A673 (cell line): ENCODE measurements around the gene ZSCAN9. TPM values are rescaled to one million over a fixed set of nuclear protein-coding genes. Genes with fewer than 3 reads are reported as not detected.

ENCODE experiments used
- BruUV-seq: library from RNA; stranded (reverse); fragments of 400-500 nt; replicated peaks from 2 replicates; lab custom pipeline; 2021; lab: Mats Ljungman, UMichigan
- CTCF ChIA-PET: fragments of 300-600 bp; sonication (Branson Sonifier 250); formaldehyde crosslinking; loops from one replicate; lab custom pipeline; 2022; ENCODE audit warnings: antibody characterized with exemption; lab: Charles Lee
- POLR2A ChIA-PET: fragments of 300-600 bp; sonication (Branson Sonifier 250); formaldehyde crosslinking; loops from one replicate; lab custom pipeline; 2022; ENCODE audit warnings: antibody characterized with exemption; ENCODE audit not compliant: low non-redundant PET; lab: Charles Lee
- DNase-seq: peaks from one replicate; pipeline ENCODE4 v3.0.0-alpha.2; 2015; ENCODE audit warnings: low spot score
- H3K27ac ChIP-seq: fragments of 200-600 bp; sonication (generic); 2 replicates; pipeline ENCODE4 v1.5.1; 2016; ENCODE audit warnings: mixed run types, low read depth, mild to moderate bottlenecking, mixed read lengths, antibody characterized with exemption, low read length; ENCODE audit not compliant: poor library complexity, severe bottlenecking
- H3K27me3 ChIP-seq: fragments of 200-600 bp; sonication (generic); replicated peaks from 2 replicates; pipeline ENCODE4 v1.6.1; 2017; ENCODE audit warnings: mixed run types, low read depth, mild to moderate bottlenecking, mixed read lengths, antibody characterized with exemption, low read length; ENCODE audit not compliant: insufficient read depth, poor library complexity
- H3K36me3 ChIP-seq: fragments of 200-600 bp; sonication (generic); 2 replicates; pipeline ENCODE4 v1.6.1; 2016; ENCODE audit warnings: mixed run types, mild to moderate bottlenecking, mixed read lengths, antibody characterized with exemption, low read length; ENCODE audit not compliant: insufficient read depth, poor library complexity, severe bottlenecking
- H3K4me1 ChIP-seq: fragments of 200-600 bp; sonication (generic); 2 replicates; pipeline ENCODE4 v1.6.1; 2017; ENCODE audit warnings: mixed run types, mild to moderate bottlenecking, mixed read lengths, antibody characterized with exemption, low read length; ENCODE audit not compliant: insufficient read depth, poor library complexity, severe bottlenecking
- H3K4me3 ChIP-seq: fragments of 200-600 bp; sonication (generic); 2 replicates; pipeline ENCODE4 v1.5.1; 2016; ENCODE audit warnings: low read depth, mixed run types, mild to moderate bottlenecking, mixed read lengths, low read length; ENCODE audit not compliant: poor library complexity, severe bottlenecking
- H3K9me3 ChIP-seq: fragments of 200-600 bp; sonication (generic); 2 replicates; pipeline ENCODE4 v1.6.1; 2016; ENCODE audit warnings: mixed run types, low read depth, mild to moderate bottlenecking, mixed read lengths, antibody characterized with exemption, low read length; ENCODE audit not compliant: poor library complexity, severe bottlenecking
- CTCF ChIP-seq: fragments of 300-800, 200-600 bp; sonication (generic); conservative IDR thresholded peaks from 2 replicates; pipeline ENCODE4 v1.5.1; 2017; ENCODE audit warnings: low read depth, mild to moderate bottlenecking, antibody characterized with exemption, low read length, moderate library complexity, mixed read lengths
- EZH2 ChIP-seq: fragments of 200-600 bp; sonication (generic); IDR thresholded peaks from 2 replicates; pipeline ENCODE4 v1.6.1; 2017; ENCODE audit warnings: borderline replicate concordance, low read depth, mild to moderate bottlenecking, mixed read lengths, antibody characterized with exemption, low read length; ENCODE audit not compliant: poor library complexity, severe bottlenecking
- intact Hi-C: fragments of 100-400 bp; cut with micrococcal nuclease; formaldehyde crosslinking; loops from one replicate; pipeline ENCODE4 v1.10.0; 2022; ENCODE audit not compliant: unreplicated experiment
- total RNA-seq: library from RNA; stranded (reverse); gene quantifications from 2 replicates; pipeline ENCODE4 v1.2.3, GENCODE V29; 2021

The ZSCAN9 gene
- total RNA-seq, 1 experiment from 2014 or later, result 13.3 TPM

DNA sequence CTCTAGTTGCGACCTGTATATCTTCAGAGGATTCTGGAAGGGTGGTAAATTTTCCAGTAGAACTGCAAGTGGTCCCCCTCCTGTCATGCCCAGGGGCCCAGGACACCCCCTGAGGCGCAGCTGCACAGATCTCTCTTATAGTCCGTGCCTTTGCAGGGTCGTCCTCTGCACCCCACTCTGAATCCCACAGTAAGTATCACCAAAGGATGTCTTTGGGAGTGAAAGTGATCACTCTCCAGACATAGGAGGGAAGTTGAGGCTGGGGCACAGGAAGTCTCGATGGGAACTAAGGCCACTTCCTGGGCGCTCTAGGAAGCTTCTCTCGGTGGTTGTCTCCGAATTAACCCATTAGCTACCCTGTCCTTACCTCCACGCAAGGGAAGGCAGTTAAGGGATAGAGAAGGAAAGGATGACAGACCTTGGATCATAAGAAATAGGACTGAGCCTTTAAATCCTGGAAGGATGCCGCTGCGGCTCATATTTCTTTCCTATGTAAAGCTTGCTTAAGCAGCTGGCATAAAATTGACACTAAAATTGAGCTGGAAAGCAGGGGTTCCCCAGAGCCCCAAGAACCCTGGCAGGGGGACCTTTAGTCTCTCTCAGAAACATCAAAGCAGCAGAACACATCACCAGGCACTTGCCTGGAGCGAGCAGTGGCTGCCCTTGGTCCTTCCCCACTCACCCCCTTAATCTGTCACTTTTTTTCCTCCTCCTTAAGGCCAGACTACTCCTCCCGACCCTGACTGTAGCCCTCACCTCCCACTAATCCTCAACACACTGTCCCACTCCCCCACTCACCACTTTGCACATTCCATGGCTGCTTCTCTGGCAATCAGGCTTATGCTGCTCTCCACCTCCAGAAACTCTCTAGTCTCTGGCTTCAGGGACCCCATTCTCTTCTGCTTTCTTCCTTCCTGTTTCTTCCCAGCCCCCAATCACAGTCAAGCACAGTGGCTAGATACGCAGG, 27.2 kb downstream of the ZSCAN9 start, which contains the start of gene ZKSCAN4:
Gene ZKSCAN4 (minus strand): TSS at position 261 of the 967 bp plus-strand sequence. CDS start 289 bp downstream, outside the sequence.
- no peaks in the 10 kb centered on the region for H3K9me3 ChIP-seq
- H3K36me3 ChIP-seq, result peaks cover 3% of the 10 kb centered on the region
- ChIA-PET CTCF (no interaction called here), POLR2A (interaction anchor here (0.6 to 1.1 kb wide), 2 partner anchors 17 to 116 kb away, joined by 5 to 16 read pairs; no protein-coding TSS in a partner anchor)
- intact Hi-C loops, result loop anchor here (2.0 to 10.0 kb wide), 2 partner anchors 15 to 117 kb away; partner anchors contain the start of gene ZSCAN26
- no TSS peak for BruUV-seq
- TF ChIP-seq EZH2 (no peak), CTCF (no peak)
- H3K4me1 ChIP-seq, result peaks cover 6% of the 10 kb centered on the region
- H3K27me3 ChIP-seq, result no peaks in the 10 kb centered on the region
- DNase-seq, result peak; percentile 92
- H3K27ac ChIP-seq, result peak within 1 kb of the TSS; percentile 79
- H3K4me3 ChIP-seq, result peak within 1 kb of the TSS; percentile 100

DNA sequence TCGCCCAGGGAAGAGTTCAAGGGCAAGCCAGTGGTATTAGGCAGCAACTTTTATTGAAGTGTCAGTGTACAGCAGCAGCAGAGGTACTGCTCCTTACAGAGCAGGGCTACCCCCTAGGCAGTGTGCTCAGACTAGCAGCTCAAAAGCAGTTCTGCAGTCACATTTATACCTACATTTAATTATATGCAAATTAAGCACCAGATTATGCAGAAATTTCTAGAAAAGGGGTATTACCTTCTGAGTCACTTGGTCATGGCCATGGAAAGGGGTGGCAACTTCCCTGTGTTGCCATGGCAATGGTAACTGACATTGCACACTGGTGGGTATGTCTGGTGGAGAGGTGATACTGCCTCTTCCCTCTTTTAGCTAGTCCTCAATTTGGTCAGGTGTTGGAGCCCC, 29.0 kb downstream of the ZSCAN9 start:
- ChIA-PET POLR2A (interaction anchor here (0.7 kb wide), 1 partner anchor 113 kb away, joined by 7 read pairs; no protein-coding TSS in a partner anchor), CTCF (no interaction called here)
- Histone ChIP-seq H3K4me3 (no peak overlapping the region), H3K36me3 (no peaks in the 10 kb centered on the region), H3K9me3 (no peaks in the 10 kb centered on the region), H3K27ac (no peak overlapping the region), H3K4me1 (peaks cover 6% of the 10 kb centered on the region), H3K27me3 (no peaks in the 10 kb centered on the region)
- no TSS peak for BruUV-seq
- intact Hi-C loops, result loop anchor here (10.0 kb wide), 1 partner anchor 119 kb away; no protein-coding TSS in a partner anchor
- no peak for TF ChIP-seq CTCF
- no peak for TF ChIP-seq EZH2
- no peak for DNase-seq

DNA sequence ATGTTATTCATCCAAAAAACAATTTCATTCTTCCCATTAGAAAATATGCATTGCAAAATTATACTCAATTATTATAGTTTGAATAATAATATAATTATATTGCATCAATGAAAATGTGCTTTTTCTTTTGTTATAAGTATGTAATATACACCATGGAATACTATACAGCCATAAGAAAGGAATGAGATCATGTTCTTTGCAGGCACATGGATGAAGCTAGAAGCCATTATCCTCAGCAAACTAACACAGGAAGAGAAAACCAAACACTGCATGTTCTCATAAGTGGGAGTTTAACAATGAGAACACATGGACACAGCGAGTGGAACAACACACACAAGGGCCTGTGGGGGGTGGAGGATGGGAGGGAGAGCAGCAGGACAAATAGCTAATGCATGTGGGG, 32.0 kb downstream of the ZSCAN9 start:
- intact Hi-C loops, result loop anchor here (10.0 kb wide), 1 partner anchor 122 kb away; no protein-coding TSS in a partner anchor
- Histone ChIP-seq H3K4me3 (no peak overlapping the region), H3K27me3 (no peaks in the 10 kb centered on the region), H3K4me1 (no peaks in the 10 kb centered on the region), H3K27ac (no peak overlapping the region), H3K36me3 (no peaks in the 10 kb centered on the region), H3K9me3 (no peaks in the 10 kb centered on the region)
- TF ChIP-seq CTCF (no peak), EZH2 (no peak)
- DNase-seq, result no peak
- ChIA-PET POLR2A (no interaction called here), CTCF (no interaction called here)
- no TSS peak for BruUV-seq
